GM13976 (cell line): ENCODE measurements around the gene CUTA.
"Not testable (repeated sequence)": the region's sequence is repeated elsewhere in the genome, so short reads cannot be mapped to it uniquely, and the experiment has no call there.

ENCODE experiments used
- DNase-seq: peaks from one replicate; pipeline ENCODE4 v3.0.0; 2012; ENCODE audit warnings: low spot score
- CTCF ChIP-seq: IDR thresholded peaks from 2 replicates; pipeline ENCODE4 v1.5.1; 2012; ENCODE audit warnings: borderline replicate concordance, mild to moderate bottlenecking; ENCODE audit not compliant: insufficient read depth; ENCODE audit errors: extremely low read depth, missing control alignments, control extremely low read depth
- in situ Hi-C: fragments of 300-500 bp; cut with MboI; formaldehyde crosslinking; loops from one replicate; pipeline ENCODE4 v1.12.0; 2022; ENCODE audit warnings: low sequenced_read_pairs, mixed read lengths, inconsistent platforms; ENCODE audit not compliant: unreplicated experiment

Gene CUTA

GRCh38 chr6:33377171-33377570 is 40.7 kb downstream of the CUTA start:
- no peak for DNase-seq
- in situ Hi-C loops: no loop called here
- no peak for TF ChIP-seq CTCF

- in situ Hi-C loops: no loop called here
- TF ChIP-seq CTCF: no peak
- no peak for DNase-seq
Observed at GRCh38 chr6:33375143-33375671, 42.7 kb downstream of the CUTA start.

DNA sequence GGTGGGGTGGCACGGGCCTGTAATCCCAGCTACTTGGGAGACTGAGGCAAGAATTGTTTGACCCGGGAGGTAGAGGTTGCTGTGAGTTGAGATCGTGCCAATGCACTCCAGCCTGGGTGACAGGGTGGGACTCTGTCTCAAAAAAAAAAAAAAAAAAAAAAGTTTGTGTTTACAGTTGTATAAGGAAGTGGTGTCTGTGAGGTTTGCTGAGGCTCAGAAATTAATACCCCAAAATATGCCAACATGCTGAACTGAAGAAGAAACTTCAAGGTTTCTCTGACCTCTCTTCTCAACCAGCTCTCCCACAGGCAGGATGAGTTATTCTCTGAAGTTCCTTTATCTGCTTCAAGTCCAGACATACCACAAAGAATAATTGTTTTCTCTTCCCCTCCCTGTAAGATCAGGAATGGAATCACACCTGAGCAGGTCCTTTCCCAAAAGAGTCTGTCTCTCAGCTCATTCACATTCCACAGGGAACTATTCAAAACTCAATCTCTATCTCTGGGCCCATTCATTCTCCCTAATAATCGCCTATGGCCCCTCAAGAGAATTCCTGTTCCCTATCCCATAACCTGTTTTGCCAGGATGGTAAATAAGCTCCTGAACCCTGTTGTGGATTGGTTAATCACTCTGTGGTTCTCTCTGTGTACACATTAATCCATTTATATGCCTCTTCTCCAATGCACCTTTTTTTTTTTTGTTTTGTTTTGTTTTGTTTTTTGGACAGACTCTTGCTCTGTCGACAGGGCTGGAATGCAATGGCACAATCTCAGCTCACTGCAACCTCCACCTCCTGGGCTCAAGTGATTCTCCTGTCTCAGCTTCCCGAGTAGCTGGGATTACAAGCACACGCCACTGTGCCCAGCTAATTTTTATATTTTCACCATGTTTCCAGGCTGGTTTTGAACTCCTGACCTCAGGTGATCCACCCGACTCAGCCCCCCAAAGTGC is 43.7 kb downstream of the CUTA start:
- in situ Hi-C loops: no loop called here
- TF ChIP-seq CTCF: no peak
- peak; percentile 8 for DNase-seq

DNA sequence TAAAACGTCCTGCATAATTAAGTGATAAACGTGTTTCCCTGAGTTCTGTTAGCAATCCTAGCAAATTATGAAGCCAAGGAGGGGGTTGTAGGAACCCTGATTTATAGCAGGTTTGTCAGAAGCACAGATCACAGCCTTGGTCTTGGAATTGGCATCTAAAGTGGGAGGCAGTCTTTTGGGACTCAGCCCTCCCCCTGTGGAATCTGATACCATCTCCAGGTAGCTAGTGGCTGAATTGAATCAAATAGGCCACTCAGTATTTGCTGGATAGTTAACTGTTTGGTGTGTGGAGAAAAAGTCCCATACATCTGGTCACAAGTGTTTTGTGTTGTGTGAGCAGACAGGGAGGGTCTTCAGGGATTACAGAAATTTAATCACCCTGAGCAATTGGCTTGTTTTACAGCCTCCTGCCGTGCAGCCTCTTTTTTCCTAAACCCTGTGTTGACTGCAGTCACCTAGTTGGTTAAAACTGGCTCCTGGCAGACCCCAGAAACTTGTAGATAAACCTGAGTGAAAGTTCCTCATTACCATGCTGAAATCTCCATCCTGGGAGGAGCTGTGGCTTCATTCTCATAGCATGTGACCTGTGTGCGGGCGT is 45.3 kb downstream of the CUTA start:
- no peak for TF ChIP-seq CTCF
- in situ Hi-C loops: no loop called here
- DNase-seq: peak; percentile 6

DNA sequence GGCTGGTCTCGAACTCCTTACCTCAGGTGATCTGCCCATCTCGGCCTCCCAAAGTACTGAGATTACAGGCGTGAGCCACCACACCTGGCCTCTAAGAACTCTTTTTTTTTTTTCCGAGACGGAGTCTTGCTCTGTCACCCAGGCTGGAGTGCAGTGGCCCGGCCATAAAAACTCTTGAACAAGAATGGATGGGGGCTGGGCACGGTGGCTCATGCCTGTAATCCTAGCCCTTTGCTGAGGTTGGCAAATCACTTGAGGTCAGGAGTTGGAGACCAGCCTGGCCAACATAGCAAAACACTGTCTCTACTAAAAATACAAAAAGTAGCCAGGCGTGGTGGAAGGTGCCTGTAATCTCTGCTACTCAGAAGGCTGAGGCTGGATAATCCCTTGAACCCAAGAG is 46.0 kb downstream of the CUTA start:
- DNase-seq, in situ Hi-C loops: not testable (repeated sequence)

DNA sequence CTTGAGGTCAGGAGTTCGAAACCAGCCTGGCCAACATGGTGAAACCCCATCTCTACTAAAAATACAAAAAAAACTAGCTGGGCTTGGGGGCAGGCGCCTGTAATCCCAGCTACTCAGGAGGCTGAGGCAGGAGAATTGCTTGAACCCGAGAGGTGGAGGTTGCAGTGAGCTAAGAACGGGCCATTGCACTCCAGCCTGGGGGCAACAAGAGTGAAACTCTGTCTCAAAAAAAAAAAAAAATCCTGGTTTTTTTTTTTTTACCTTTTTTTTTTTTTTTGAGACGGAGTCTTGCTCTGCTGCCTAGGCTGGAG is 50.2 kb downstream of the CUTA start:
- DNase-seq, in situ Hi-C loops: not testable (repeated sequence)

- in situ Hi-C loops: no loop called here
- no peak for TF ChIP-seq CTCF
- DNase-seq: no peak
Observed at GRCh38 chr6:33367009-33367714, 50.7 kb downstream of the CUTA start.
